Esophagus squamous epithelium (tissue), 5 donors: ENCODE data around the gene MEIKIN. TPM values are rescaled to one million over a fixed set of nuclear protein-coding genes. Genes with fewer than 3 reads are reported as not detected.

Source experiments
- DNase-seq: peaks from one replicate; lab custom pipeline; 2025; lab: John Stamatoyannopoulos, UW
- H3K27ac ChIP-seq, 4 donors: fragments of 200-600 bp; sonication (generic); one replicate each; pipeline ENCODE4 v1.5.1; 2016 to 2019; ENCODE audit warnings: mild to moderate bottlenecking in 1 of 4
- H3K27me3 ChIP-seq, 4 donors: fragments of 200-600 bp; sonication (generic); 1 replicate in 3 of 4; 2 replicates in 1 of 4; pipeline versions ENCODE4 v1.5.1 to v1.6.0; 2017 to 2021; ENCODE audit warnings: antibody characterized with exemption in 1 of 4
- H3K36me3 ChIP-seq, 3 donors: fragments of 200-600 bp; sonication (generic); one replicate each; pipeline ENCODE4 v1.5.1; 2016 to 2019
- H3K4me1 ChIP-seq, 3 donors: fragments of 200-600 bp; sonication (generic); one replicate each; pipeline ENCODE4 v1.5.1; 2017 to 2019
- H3K4me3 ChIP-seq, 4 donors: fragments of 200-600 bp; sonication (generic); 1 replicate in 3 of 4; 2 replicates in 1 of 4; pipeline ENCODE4 v1.5.1; 2016 to 2019; ENCODE audit warnings: mild to moderate bottlenecking in 2 of 4, moderate library complexity in 1 of 4
- H3K9me3 ChIP-seq, 3 donors: fragments of 200-600 bp; sonication (generic); one replicate each; pipeline ENCODE4 v1.5.1; 2016 to 2019
- POLR2A ChIP-seq, 4 donors: fragments of 450-650 bp; IDR thresholded peaks; one replicate each; pipeline ENCODE4 v1.6.1; 2017; ENCODE audit warnings: antibody characterized with exemption in 4 of 4, mild to moderate bottlenecking in 4 of 4, moderate library complexity in 3 of 4
- WGBS, 2 donors: methylation state at CpG; one replicate each; pipeline ENCODE4 v1.1.5; 2018; 5-methylcytosine and 5-hydroxymethylcytosine counted together
- intact Hi-C: fragments of 100-400 bp; cut with DNase I; formaldehyde crosslinking; loops from one replicate; pipeline ENCODE4 v1.15.0; 2022
- total RNA-seq, 4 donors: library from RNA; depleted of rRNA; stranded (reverse); fragments of >200 nt; gene quantifications; one replicate each; pipeline ENCODE4 v1.1.0, GENCODE V29; 2016
- TF ChIP-seq, protein P1 (sequence below), 6 experiments: fragments of 450-650 bp in 4 of 6; fragments of 200-600 bp in 2 of 6; sonication (generic) in 2 of 6; IDR thresholded peaks; one replicate each; pipeline ENCODE4 v1.5.1; 2016 to 2019; ENCODE audit warnings: antibody characterized with exemption in 6 of 6, mild to moderate bottlenecking in 4 of 6, moderate library complexity in 4 of 6
- donor health status: DM: yes; HTN: yes; CAD: no.

MEIKIN gene
- total RNA-seq, 4 donors from 2014 or later, result not detected

DNA sequence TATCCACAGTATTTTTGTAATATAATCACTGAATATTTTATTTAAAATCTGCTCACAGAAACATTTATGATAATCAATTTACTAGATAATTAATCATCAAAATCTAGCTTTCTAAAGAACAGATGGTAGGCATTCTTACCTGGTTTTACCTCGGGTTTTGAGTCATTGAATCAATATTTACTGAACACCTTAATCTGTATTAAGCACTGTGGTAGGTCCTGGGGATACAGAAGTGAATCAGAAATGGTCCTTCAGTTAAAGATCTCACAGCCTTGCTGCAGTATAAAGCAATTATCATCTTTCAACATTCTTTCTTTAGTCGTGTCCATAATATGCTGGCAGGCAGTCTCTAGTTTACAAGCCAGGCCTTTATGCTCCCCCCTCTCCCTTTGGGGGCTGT is 2.0 kb upstream of the MEIKIN start:
- TF ChIP-seq, protein P1, sequence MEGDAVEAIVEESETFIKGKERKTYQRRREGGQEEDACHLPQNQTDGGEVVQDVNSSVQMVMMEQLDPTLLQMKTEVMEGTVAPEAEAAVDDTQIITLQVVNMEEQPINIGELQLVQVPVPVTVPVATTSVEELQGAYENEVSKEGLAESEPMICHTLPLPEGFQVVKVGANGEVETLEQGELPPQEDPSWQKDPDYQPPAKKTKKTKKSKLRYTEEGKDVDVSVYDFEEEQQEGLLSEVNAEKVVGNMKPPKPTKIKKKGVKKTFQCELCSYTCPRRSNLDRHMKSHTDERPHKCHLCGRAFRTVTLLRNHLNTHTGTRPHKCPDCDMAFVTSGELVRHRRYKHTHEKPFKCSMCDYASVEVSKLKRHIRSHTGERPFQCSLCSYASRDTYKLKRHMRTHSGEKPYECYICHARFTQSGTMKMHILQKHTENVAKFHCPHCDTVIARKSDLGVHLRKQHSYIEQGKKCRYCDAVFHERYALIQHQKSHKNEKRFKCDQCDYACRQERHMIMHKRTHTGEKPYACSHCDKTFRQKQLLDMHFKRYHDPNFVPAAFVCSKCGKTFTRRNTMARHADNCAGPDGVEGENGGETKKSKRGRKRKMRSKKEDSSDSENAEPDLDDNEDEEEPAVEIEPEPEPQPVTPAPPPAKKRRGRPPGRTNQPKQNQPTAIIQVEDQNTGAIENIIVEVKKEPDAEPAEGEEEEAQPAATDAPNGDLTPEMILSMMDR (IDR thresholded peaks at IDR 0.05), result no peak
- no peak for TF ChIP-seq POLR2A (IDR thresholded peaks at IDR 0.05)
- H3K4me1 ChIP-seq, result no peaks in the 10 kb centered on the region
- no peak for DNase-seq

DNA sequence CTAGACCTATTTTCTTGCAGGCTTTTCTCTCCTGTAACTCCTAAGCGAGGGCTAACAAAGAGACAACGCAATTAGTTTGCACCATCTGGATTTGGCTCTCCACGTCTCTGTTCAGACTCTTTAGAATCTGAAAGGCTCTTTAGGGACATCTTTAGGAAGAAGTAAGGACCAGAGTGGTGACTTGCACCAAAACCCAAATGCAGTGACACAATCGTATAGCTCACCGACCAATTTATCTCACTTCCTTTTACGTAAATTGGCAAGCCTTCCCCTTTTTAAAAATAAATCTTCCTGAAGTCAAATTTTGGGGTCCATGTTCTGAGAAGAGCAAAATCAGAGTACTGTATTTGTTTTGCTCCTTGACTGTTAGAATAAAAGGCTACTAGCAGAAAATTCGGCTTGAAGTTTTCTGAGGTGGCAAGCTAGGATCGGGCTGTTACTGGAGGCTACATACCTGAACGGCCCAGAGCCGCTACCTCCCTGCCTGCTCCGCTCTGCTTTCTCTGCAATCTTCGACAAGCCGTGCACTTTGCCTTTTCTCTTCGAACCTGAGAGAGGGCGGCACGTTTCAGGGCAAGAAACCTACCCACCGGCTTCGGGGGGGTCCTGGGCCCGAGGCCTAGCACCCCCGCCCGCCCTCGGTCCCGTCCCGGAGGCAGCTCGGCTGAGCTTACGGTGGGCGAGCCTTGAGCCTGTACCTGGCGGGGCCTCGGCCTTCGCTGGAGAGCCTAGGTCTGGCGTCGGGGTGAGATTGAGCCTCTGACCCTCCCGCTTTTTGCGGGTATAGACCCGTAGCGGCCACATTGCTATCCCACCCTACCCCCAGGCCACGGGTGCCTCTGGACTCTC is 537 bp downstream of the MEIKIN start:
- Histone ChIP-seq H3K9me3 (no peaks in the 10 kb centered on the region), H3K27me3 (no peaks in the 10 kb centered on the region), H3K36me3 (no peaks in the 10 kb centered on the region), H3K4me1 (no peaks in the 10 kb centered on the region), H3K27ac (no peak overlapping the region), H3K4me3 (no peak overlapping the region)
- WGBS, 2 donors, result 86 to 87% methylated on average over 30 to 31 of the region's 37 CpGs
- DNase-seq, result no peak
- TF ChIP-seq POLR2A (IDR thresholded peaks at IDR 0.05), result no peak
- TF ChIP-seq, protein P1 (IDR thresholded peaks at IDR 0.05), result no peak
- intact Hi-C loops, result no loop called here

More for the DNA sequence above, 2.0 kb upstream of the MEIKIN start:
- WGBS, 2 donors, result 25 to 36% methylated on average over 2 of the region's 2 CpGs
- Histone ChIP-seq H3K9me3 (no peaks in the 10 kb centered on the region), H3K4me3 (no peak overlapping the region), H3K36me3 (no peaks in the 10 kb centered on the region), H3K27ac (no peak overlapping the region), H3K27me3 (no peaks in the 10 kb centered on the region)
- intact Hi-C loops, result no loop called here

DNA sequence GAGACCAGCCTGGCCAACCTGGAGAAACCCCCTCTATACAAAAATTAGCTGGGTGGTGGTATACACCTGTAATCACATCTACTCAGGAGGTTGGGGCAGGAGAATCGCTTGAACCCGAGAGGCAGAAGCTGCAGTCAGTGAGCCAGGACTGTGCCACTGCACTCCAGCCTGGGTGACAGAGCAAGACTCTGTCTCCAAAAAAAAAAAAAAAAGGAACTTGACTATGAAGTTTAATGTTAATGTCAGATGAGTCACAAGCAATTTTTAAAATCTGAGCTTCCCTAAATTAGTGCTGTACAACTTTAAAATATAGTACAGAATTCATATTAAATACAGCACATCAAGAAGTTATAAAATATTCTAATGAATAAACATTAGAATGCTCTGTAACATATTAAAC is 1.5 kb downstream of the MEIKIN start:
- no peak for DNase-seq
- no peaks in the 10 kb centered on the region for H3K27me3 ChIP-seq
- H3K4me1 ChIP-seq, result no peaks in the 10 kb centered on the region
- intact Hi-C loops, result no loop called here
- no peak overlapping the region for H3K4me3 ChIP-seq
- H3K27ac ChIP-seq, result no peak overlapping the region
- WGBS, 2 donors, result 72 to 96% methylated on average over 2 of the region's 2 CpGs
- H3K9me3 ChIP-seq, result no peaks in the 10 kb centered on the region
- TF ChIP-seq POLR2A (IDR thresholded peaks at IDR 0.05), result no peak
- TF ChIP-seq, protein P1 (IDR thresholded peaks at IDR 0.05), result no peak
- H3K36me3 ChIP-seq, result no peaks in the 10 kb centered on the region

DNA sequence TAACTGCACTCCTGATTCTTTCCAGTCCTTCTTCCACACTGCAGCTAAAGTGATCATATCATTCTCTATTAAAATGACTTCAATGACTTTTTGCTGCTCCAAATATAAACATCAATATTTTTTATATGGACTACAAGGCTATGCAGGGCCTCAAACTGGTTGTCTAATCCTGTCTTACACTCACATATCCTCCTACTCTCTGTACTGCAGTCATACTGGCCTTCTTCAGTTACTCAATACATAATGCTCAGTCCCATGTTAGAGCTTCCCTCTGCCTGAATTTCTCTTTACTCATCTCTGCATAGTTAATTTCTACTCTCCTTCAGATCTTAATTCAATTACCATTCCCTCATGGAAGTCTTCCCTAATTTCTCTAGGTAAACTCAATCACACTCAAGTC is 3.4 kb downstream of the MEIKIN start:
- intact Hi-C loops, result no loop called here
- H3K27me3 ChIP-seq, result no peaks in the 10 kb centered on the region
- H3K36me3 ChIP-seq, result no peaks in the 10 kb centered on the region
- no peak overlapping the region for H3K4me3 ChIP-seq
- H3K4me1 ChIP-seq, result no peaks in the 10 kb centered on the region
- no peak for DNase-seq
- H3K9me3 ChIP-seq, result no peaks in the 10 kb centered on the region
- TF ChIP-seq, protein P1 (IDR thresholded peaks at IDR 0.05), result no peak
- TF ChIP-seq POLR2A (IDR thresholded peaks at IDR 0.05), result no peak
- H3K27ac ChIP-seq, result no peak overlapping the region

DNA sequence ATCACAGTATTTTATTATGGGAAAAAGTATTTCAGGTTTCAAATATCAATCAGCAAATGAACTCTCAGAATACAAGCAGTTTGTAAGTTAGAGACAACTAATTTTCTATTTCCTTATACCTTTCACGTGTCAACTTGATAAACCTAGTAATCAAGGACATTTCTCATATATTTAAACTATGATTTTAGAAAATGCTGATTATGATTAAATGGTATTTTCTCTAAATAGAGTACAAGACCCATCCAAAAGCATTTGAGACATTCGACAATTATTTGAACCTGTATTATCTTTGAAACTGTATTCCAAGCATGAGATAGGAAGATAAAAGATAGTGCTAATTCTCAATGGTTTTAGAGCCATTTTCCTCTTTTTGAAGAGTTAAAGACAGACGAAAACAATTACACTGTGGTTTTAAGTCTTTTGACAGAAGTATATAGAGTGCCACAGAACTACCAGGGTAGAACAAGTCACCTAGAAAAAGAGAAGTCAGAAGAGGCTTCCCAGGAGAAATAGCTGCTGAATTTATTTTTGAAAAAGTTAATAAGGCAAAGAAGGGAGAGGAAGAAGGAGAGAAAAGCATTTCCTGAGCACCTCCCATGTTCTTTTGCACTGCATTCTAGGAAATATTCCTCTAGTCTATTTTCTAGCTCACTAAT is 5.6 kb downstream of the MEIKIN start:
- intact Hi-C loops, result no loop called here
- Histone ChIP-seq H3K9me3 (no peaks in the 10 kb centered on the region), H3K4me1 (no peaks in the 10 kb centered on the region), H3K27ac (no peak overlapping the region), H3K36me3 (no peaks in the 10 kb centered on the region), H3K4me3 (no peak overlapping the region), H3K27me3 (no peaks in the 10 kb centered on the region)
- 64 to 73% methylated on average over 3 of the region's 3 CpGs for WGBS, 2 donors
- TF ChIP-seq, protein P1 (IDR thresholded peaks at IDR 0.05), result no peak
- no peak for TF ChIP-seq POLR2A (IDR thresholded peaks at IDR 0.05)
- DNase-seq, result no peak
